GM21786 (cell line): Measurements from ENCODE around the gene CLEC16A.

ENCODE experiments used
- ATAC-seq: cut with Tn5 transposase; IDR thresholded peaks from one replicate; pipeline ENCODE4 v1.9.1; 2021; ENCODE audit not compliant: unreplicated experiment

Gene CLEC16A

DNA sequence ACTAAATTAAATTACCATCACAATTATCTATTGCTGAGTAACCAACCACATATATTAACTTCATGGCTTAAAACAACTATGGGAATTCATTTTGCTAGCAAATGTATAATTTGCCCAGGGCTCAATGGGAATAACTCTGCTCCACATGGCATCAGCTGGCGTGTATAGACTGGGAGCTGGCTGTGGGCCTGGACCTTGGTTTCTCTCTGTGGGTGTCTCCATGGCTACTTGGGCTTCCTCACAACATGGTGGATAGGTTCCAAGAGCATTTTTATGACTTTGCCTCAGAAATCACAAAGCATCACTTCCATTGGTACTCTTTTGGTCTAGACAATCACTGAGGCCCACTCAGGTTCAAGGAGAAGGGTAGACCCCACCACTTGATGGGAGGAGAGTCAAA lies 166.8 kb downstream of the CLEC16A start:
- ATAC-seq = no peak

DNA sequence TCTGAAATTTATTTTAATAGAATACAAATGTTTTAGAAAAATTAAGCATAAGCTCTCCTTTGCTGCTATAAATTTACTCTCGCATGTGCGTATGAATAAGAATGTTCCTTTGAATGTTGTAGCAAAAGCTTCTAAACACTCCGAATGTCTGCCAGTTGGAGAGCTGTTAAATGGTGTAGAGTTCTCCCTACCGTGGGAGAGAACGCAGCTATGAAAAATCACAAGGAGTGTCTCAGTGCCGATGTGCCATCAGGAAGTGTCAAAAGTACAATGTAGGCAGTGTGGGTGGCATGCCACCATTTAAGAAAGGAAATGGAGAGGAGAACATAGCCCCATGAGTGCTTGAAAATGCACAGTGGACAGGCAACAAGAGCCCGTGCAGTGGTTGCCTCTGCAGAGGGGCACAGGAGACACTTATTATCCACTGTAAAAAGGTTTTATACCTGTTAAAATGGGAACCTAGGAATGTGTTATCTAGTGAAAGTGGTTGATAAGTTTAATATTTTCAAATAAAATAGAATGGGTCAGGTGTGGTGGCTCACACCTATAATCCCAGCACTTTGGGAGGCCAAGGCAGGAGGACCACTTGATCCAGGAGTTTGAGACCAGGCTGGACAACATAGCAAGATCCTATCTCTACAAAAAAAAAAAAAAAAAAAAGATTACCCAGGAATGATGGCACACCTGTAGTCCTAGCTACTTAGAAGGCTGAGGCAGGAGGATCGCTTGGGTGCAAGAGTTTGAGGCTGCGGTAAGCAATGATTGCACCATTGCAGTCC lies 167.7 kb downstream of the CLEC16A start:
- ATAC-seq = no peak

DNA sequence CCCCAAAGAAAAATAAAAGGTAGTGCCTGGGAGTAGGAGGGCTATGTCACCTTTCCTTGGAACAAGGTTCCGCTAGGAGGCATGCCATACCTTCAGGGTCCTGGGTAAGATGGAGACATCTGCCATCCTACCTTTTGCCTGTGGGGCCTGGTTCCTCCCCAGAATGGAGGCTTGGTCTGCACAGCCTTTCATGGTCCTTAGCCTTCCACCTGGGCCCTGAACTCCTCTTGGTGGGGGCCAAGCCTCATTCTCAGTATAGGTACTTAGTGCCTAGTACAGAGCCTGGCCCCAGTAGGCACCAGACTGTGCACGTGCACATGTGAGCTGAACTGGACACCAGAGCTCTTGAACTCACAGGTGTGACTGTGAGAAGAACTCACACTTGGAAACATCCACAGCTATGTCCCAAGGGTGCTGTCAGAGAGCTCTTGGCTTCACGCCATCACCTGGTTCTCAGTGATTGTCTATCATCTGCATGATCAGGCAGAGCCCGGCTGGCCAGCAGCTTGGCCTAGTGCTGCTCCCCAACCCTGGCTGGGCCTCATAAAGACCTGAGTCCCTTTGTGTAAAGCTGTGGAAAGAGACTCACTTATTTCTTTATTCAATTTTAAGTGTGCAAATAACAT lies 168.5 kb downstream of the CLEC16A start:
- no peak for ATAC-seq

DNA sequence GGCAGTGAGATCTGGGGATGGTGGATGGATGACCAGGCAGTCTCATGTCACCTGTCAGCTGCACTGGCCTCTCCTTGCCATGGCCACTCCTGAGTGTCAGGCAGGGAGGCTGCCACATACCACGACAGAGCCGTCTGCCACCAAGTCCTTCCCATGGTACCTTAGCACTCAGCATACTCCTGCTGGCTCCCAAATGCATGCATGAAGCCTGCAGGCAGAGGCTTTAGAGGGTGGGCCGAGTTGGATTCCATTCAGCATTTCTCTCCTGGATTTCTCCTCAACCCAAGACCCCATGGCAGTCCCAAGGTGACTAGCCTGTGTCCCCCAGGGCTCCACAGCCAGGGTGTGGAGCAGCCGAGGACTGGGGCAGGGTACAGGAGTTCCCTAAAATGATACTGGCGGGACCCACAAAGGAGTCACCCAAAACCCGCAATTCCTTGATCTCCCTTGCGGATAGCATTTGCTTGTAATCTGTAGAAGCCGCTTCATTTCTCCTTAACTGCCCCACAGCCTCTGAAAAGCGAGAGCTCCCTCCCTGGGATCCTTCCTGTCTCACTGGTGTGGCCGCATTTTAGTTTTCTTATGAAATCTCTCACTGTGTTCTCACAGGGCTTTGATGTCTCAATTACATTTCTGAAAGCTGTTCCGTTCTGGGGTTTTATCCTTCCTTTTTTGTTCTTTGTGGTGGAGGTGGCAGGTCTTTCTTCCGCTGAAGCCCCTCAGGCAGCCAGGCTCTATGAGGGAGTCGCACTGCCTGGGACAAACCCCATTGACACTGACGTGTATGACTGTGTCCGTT lies 170.2 kb downstream of the CLEC16A start:
- no peak for ATAC-seq

DNA sequence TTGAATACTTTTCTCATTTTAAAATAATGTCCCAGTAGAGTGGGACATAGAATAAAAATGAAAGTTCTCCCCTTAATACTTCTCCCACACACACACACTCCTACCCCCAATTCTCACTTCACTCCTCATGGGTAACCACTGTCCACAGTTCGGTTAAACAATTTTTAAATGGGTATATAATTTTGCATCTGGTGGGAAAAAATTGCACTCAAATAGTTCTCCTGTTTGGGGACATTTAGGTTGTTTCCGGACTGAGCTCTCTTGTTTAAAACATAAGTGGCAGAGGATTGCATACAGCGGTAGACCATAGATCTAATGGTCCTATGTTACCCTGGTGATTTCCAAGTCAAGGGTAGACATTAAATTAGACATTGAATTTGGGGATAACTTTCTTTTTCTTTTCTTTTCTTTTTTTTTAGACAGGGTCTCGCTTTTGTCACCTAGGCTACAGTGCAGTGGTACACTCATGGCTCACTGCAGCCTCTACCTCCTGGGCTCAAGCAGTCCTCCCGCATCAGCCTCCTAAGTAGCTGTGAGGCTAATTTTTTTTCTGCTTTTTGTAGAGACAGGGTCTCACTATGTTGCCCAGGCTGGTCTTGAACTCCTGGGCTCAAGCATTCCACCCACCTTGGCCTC lies 173.3 kb downstream of the CLEC16A start:
- ATAC-seq = no peak

DNA sequence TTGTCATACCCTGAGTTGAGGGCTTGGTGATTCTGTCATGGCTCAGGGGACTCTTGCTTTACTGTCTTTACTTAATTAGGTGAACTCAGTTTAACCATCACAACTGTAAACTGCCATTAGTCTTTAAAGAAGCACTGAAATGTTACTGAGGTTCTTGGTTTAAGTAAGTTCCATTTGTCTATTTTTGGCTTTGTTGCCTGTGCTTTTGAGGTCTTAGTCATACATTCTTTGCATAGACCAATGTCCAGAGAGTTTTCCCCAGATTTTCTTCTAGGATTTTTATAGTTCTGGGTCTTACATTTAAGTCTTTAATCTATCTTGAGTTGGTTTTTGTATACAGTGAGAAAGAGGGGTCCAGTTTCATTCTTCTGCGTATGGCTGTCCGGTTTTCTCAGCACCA lies 174.1 kb downstream of the CLEC16A start:
- no peak for ATAC-seq

DNA sequence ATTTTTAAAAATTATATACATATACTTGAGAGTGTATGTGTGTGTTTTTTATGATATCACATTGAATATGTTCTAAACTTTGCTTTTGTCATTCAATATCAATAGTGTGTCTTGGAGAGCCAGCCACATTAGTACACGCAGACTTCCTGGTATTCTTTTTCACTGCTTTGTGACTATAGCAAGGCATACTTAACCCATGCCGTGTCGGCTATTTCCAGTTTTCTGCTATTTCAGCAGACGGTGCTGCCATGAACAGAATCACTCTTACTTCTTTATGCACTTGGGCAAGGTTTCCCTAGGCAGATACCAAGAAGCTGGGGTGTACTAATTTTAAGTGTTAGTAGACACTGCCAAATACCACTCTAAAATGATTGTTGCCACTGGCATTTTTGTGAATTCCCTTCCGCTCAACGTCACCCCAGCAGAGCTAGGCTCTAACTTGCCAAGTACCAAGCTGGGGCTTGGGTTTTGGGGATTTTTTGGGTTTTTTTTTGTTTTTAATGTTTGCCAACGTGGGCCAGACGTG lies 176.8 kb downstream of the CLEC16A start:
- no peak for ATAC-seq

DNA sequence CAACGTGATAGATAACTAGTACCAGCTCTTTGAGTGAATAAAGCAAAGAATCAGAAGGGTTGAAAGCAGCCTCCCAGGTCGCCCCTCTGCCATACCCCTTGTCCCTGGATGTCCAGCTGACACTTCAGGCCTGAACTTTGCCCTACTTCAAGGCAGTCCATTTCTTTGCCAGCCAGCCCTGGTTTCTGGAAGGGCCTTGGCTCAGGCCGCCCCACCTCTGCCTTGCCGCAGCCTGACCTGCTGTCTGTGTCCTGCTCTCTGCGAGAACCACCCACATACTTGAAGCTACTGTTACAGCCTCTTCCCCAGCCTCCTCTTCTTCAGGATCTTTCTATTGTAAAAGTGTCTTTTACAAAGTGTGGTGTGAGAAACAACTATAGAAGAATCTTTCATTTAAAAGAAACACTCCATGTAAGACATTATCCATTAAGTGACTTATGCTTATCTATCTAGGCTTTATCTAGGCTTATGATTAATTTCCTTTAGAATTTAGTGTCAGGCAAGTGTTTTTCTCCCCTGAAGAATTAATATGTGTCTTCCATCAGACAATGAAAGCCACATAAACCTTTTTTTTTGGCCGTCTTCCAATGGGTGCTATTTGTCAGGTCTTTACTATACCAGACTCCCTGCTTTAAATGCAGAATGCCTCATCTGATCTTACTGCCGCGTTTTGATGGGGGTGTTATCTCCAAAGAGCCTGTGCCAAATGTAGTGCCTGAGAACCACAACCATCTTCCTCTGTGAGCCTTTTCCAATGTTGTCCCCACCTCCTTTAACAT lies 177.7 kb downstream of the CLEC16A start:
- ATAC-seq = no peak

DNA sequence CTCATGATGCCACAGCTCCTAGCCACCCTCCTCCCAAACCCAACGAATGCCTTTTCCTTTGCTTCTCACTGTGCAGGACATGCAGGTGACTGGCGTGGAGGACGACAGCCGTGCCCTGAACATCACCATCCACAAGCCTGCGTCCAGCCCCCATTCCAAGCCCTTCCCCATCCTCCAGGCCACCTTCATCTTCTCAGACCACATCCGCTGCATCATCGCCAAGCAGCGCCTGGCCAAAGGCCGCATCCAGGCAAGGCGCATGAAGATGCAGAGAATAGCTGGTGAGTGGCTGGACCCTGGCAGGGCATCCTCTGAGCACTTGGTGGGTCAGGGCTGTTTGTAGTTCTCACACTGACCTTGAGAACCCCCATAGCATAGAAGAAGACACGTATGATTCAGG lies 179.3 kb downstream of the CLEC16A start:
- no peak for ATAC-seq

DNA sequence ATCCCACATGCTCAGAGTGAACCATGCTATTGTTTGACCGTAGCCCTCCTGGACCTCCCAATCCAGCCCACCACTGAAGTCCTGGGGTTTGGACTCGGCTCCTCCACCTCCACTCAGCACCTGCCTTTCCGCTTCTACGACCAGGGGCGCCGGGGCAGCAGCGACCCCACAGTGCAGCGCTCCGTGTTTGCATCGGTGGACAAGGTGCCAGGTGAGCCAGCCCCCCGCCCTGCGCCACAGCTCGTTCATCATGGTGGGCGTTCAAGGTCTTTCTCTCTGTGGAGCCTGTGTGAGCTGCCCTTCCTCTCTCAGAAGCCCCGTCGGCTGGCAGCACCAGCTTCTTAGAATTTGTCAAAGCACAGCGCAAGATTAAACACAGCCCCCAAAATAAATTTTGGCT lies 181.6 kb downstream of the CLEC16A start:
- no peak for ATAC-seq

DNA sequence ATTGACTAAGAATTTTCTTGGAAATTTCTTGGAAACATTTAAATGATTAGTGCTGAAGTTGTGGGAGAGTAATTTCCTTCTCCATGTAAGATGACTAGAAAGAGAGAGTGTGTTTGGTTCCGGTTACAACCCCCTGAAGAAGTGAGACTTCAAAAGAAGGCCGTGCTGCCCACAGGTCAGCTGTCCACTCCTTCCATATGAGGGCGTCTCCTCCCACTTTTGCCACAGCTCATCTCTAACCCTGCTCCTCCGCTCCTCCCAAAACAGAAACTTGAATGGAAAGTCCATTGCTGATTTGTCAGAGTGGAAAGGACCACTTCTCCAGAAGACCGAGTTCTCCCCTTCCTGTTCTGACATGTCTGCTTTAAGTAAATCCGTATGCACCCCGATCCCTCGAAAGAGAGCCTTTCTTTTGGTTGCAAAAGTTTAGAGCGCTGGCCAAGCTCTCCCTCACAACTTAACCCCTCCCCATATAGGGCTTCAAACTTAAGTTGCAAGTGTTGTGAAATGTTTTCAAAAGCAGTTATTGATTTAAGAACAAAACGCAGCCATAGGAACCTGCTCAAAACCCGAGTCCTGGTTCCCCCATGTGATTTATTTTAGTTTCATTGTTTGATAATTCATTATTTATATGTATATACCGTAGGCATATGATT lies 182.2 kb downstream of the CLEC16A start:
- ATAC-seq = no peak

DNA sequence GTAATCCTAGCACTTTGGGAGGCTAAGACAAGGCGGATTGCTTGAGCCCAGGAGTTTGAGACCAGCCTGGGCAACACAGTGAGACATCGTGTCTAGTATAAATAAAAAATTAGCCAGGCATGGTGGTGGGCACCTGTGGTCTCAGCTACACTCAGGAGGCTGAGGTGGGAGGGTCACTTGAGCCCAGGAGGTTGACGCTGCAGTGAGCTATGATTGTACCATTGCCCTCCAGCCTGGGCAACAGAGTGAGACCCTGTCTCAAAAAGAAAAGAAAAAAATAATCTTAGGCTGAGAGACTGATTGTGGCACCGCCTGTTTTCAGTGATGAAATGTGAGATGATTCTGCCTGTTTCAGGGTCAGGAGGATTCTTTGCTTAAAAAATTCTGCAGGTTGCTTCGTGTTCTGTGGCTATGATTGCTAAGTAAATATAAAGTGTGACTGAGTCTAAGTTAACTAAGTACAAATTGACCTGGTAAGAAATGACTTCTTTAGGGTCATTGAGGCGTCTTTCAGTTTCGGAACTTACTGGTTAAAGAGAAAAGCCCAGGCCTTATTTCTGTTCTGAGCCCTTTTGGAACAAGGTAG lies 183.3 kb downstream of the CLEC16A start:
- no peak for ATAC-seq

DNA sequence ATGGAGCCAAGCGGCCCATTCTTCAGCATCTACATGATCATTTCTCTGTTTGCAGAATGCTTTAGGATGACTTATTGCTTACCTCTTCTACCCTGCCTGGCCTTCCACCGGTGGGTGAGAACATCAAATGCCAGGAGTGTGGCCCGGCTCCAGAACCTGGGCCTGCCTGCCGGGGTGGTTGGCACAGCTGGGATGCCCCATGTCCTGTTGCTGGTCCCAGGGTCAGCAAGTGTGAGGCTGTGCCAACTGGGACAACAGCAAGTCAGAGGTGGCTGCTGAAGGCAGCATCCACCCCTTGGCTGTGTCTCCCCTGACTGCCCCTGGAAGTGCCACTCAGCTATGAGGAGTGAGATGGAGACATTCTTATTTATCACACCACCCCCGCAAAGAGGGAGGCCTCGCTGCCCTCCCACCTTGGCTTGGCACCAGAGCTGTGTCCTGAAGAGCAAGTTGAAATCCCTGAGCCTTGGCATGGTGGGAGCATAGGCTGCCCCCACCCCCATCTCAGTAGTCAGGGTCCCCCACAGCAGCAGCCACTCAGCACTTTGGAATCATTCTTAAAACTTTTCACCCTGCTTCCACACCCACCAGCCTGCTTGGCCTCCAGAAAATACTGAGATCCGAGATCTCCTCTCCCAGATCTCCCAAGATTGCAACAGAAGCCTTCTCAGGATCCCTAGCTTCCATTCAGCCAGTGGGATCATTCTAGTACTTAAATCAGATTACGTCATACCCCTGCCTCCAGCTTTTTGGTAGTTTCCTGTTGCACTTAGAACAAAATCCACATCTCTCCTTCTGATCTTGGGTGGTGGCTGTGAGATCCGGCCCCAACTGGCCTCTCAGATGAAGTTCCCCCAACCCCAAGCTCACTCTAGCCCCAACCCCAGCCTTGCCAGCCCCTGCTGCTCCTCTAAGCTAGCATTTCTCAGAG lies 184.1 kb downstream of the CLEC16A start:
- no peak for ATAC-seq

DNA sequence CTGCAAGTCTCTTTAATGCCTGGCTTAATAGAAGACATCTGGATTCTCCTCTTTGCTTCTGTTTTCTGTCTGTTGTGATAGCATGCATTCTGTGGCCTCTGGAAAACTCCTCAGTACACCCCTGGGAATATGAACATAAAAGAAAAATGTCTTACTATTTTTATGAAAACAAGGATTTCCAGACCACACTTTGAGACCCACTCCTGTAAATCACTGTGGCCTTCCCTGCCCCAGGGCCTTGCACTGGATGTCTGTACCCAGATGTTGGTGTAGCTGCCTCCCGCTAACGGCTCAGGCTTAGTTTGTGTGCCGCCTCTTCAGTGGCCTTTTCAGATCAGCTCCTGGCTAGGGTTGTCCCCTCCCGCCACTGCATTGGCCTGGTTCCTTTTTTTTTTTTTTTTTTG lies 185.0 kb downstream of the CLEC16A start:
- no peak for ATAC-seq

DNA sequence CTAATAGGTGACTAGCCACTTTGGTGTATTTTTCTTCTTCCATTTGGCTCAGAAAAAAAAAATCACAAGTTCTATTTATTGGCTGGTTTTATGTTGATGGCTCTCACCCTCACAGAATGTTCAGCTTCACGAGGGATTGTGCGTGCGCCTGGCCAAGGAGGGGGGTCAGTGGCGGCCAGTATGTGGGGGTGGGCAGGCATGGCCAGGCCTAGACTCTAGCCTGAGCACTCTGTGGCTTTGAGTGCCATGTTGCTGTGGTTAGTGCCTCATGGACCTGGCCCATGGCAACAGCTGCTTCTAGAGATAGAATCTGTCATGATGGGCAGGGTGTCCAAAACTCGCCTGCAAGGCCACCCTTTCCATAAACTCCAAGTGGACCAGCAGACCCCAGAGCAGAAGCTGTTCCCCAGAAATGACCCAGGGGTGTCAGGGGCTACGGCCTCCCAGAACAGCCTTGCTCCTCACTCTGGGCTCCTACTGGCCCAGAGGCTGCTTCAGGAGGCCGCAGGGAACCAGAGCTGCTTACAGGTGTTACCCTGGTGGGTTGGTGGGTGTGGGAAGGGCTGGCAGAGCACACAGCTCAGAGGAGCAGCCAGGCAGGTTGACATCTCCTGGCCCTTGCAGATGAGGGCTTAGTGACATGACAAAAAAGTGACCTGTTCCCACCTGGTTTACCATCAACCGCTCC lies 186.8 kb downstream of the CLEC16A start:
- no peak for ATAC-seq

DNA sequence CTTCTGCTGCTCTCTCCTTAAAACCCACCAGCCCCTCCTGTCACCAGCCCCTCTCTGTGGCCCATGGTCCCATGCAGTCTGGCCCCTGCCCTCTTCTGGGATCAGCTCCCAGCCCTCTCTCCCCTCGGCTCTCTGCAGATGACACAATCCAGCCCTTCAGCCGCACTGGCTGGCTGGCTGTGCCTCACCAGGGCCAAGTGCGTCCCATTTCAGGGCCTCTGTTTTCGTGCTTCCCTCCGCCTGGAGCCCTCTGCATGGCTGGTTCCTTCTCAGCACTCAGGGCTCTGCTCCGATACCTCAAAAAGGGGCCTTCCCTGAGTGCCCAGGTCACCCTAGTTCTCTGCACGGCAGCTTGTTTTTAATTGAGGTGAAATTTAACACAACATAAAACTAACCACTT lies 187.3 kb downstream of the CLEC16A start:
- no peak for ATAC-seq

DNA sequence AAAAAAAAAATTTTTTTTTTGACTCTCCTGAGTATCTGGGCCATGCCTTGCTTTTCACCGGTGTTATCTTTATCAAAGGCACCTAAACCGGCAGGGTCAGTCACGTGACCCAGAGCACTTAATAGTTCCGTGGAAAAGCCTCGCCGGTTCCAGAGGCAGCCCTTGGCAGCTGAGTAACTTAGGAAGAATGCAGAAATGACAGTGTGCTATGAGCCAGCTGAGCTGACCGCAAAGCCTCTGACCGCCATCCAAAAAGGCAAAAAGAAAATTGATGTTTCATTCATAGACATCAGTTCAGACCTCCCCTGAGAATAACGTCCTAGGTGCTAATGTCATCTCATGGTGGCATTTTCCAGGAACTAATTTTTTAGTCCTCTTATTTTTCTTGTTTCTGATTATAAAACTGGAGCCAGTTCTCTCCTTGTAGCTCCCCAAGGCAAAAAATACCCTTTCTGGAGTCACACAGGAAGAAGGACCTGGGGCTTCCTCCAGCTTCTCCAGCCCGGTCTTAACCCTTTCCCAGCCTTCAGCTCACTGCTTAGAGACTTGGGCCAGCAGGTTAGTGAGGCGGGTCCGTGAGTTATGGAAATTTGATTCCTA lies 189.1 kb downstream of the CLEC16A start:
- no peak for ATAC-seq
